Keratinocyte (primary cell): ENCODE results near the gene ERBB4. TPM values are rescaled to one million over a fixed set of nuclear protein-coding genes. Genes with fewer than 3 reads are reported as not detected.

Source experiments
- DNase-seq: peaks from one replicate; pipeline ENCODE4 v3.0.0-alpha.2; 2011; ENCODE audit warnings: low read depth, missing footprints, low spot score
- FAIRE-seq: peaks from 2 replicates; lab custom pipeline; 2011; peaks lifted over from hg19 to GRCh38; lab: Jason Lieb, UNC
- H2AFZ ChIP-seq: 2 replicates; pipeline ENCODE4 v1.6.0; 2012; ENCODE audit warnings: low read length, control low read depth, inconsistent platforms; ENCODE audit not compliant: control insufficient read depth
- H3K27ac ChIP-seq: 2 replicates; pipeline ENCODE4 v1.5.1; 2011; ENCODE audit warnings: low read length; ENCODE audit not compliant: control insufficient read depth, insufficient read depth
- H3K27me3 ChIP-seq: 3 replicates; pipeline ENCODE4 v1.6.0; 2011; ENCODE audit warnings: low read length; ENCODE audit not compliant: control insufficient read depth, insufficient read depth; ENCODE audit errors: extremely low read depth
- H3K36me3 ChIP-seq, 2 experiments: 2 replicates in 1 of 2; 3 replicates in 1 of 2; pipeline ENCODE4 v1.5.1; 2011; ENCODE audit warnings: low read length in 2 of 2, mild to moderate bottlenecking in 1 of 2; ENCODE audit not compliant: control insufficient read depth in 2 of 2, insufficient read depth in 2 of 2; ENCODE audit errors: extremely low read depth in 1 of 2
- H3K4me1 ChIP-seq: 3 replicates; pipeline ENCODE4 v1.5.1; 2011; ENCODE audit warnings: low read length; ENCODE audit not compliant: control insufficient read depth, insufficient read depth; ENCODE audit errors: extremely low read depth
- H3K4me2 ChIP-seq: 3 replicates; pipeline ENCODE4 v1.6.0; 2011; ENCODE audit warnings: low read depth, low read length; ENCODE audit not compliant: control insufficient read depth, insufficient read depth; ENCODE audit errors: extremely low read depth
- H3K4me3 ChIP-seq, 3 experiments: fragments of 200-600 bp in 1 of 3; sonication (generic) in 1 of 3; 2 replicates in 2 of 3; 3 replicates in 1 of 3; pipeline ENCODE4 v1.5.1; 2011 to 2016; ENCODE audit warnings: low read length in 3 of 3, mild to moderate bottlenecking in 3 of 3, control low read depth in 2 of 3, inconsistent platforms in 1 of 3, low read depth in 1 of 3, mixed read lengths in 1 of 3, mixed run types in 1 of 3, moderate library complexity in 1 of 3; ENCODE audit not compliant: control insufficient read depth in 2 of 3, insufficient read depth in 2 of 3; ENCODE audit errors: extremely low read depth in 1 of 3
- H3K79me2 ChIP-seq: 2 replicates; pipeline ENCODE4 v1.6.0; 2012; ENCODE audit warnings: low read length; ENCODE audit not compliant: control insufficient read depth, insufficient read depth
- H3K9ac ChIP-seq: 3 replicates; pipeline ENCODE4 v1.6.0; 2011; ENCODE audit warnings: low read length; ENCODE audit not compliant: control insufficient read depth, insufficient read depth; ENCODE audit errors: extremely low read depth
- H3K9me1 ChIP-seq: 3 replicates; pipeline ENCODE4 v1.6.0; 2011; ENCODE audit warnings: low read length; ENCODE audit not compliant: control insufficient read depth, insufficient read depth; ENCODE audit errors: extremely low read depth
- H3K9me3 ChIP-seq: 2 replicates; pipeline ENCODE4 v1.5.1; 2012; ENCODE audit warnings: low read depth, low read length; ENCODE audit not compliant: control insufficient read depth
- H4K20me1 ChIP-seq: 3 replicates; pipeline ENCODE4 v1.6.0; 2011; ENCODE audit warnings: low read length; ENCODE audit not compliant: control insufficient read depth, insufficient read depth; ENCODE audit errors: extremely low read depth
- EZH2 ChIP-seq: IDR thresholded peaks from one replicate; pipeline ENCODE4 v1.6.1; 2012; ENCODE audit warnings: inconsistent platforms, mild to moderate bottlenecking, low read length, moderate library complexity
- dilution Hi-C: fragments of 300-500 bp; cut with MboI; formaldehyde crosslinking; loops from one replicate; pipeline ENCODE4 v1.7.0; 2020; ENCODE audit warnings: low sequenced_read_pairs; ENCODE audit not compliant: extremely low pct_ligation_motif_present
- polyA plus RNA-seq, 5 experiments: library from polyadenylated mRNA; depleted of rRNA in 3 of 5; stranded (reverse) in 3 of 5; stranded (forward) in 1 of 5; unstranded in 1 of 5; fragments of >200 nt; gene quantifications; 1 replicate in 1 of 5; 2 replicates in 3 of 5; 3 replicates in 1 of 5; pipeline versions ENCODE4 v1.2.1 to v1.2.3, GENCODE V29; 2011 to 2012; ENCODE audit warnings: missing spikeins in 2 of 5, low read depth in 1 of 5, low replicate concordance in 1 of 5
- TF ChIP-seq, protein P1 (sequence below), 3 experiments: IDR thresholded peaks in 1 of 3; conservative IDR thresholded peaks in 1 of 3; optimal IDR thresholded peaks in 1 of 3; 2 replicates in 2 of 3; 3 replicates in 1 of 3; pipeline versions ENCODE3 to v1.5.1; 2011; ENCODE audit warnings: low read length in 3 of 3, mild to moderate bottlenecking in 3 of 3, moderate library complexity in 2 of 3, control low read depth in 1 of 3, inconsistent platforms in 1 of 3; ENCODE audit not compliant: insufficient read depth in 2 of 3; ENCODE audit errors: extremely low read depth in 1 of 3

The ERBB4 gene
- polyA plus RNA-seq, 1 donor (not counting 4 experiments of a cell fraction or from before 2014, with no cell fraction given) = 0.01 TPM

DNA sequence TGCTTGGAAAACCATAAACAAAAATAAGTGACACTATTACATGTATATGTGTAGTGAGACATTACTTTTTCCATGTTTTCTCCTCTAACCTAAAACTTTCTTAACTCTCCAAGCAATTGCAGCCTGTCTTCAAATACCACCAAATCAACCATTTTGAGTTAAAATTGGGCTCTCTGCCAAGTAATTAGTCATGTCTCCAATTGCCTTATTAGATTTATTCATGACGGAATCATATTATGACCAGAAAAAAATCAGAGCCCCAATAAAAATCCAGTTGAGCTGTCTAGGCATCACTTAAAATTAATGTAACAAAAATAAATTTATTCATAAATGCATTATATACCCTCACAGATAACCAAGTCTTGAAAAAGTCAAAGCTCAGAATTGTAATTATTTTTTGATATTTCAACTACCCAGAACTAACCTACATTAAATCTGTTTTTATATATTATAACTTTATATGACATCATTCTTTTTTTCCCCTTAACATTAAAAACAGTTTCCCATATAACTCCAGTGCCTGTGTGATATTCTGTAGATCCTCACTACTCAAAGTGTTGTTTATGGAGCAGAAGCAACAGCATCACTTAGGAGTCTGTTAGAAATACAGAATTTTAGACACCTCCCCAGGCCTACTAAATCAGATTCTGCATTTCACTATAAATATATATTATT, 157.0 kb downstream of the ERBB4 start:
- Histone ChIP-seq H3K36me3 (no peaks in the 10 kb centered on the region), H3K79me2 (no peaks in the 10 kb centered on the region), H3K9me3 (no peaks in the 10 kb centered on the region), H3K9me1 (no peaks in the 10 kb centered on the region), H3K4me1 (peaks cover 13% of the 10 kb centered on the region), H3K4me2 (no peak overlapping the region), H2AFZ (no peak overlapping the region), H3K4me3 (no peak overlapping the region), H3K27ac (no peak overlapping the region), H4K20me1 (no peaks in the 10 kb centered on the region), H3K9ac (no peak overlapping the region), H3K27me3 (no peaks in the 10 kb centered on the region)
- FAIRE-seq (no peak), DNase-seq (no peak)
- no peak for TF ChIP-seq EZH2
- TF ChIP-seq, protein P1, sequence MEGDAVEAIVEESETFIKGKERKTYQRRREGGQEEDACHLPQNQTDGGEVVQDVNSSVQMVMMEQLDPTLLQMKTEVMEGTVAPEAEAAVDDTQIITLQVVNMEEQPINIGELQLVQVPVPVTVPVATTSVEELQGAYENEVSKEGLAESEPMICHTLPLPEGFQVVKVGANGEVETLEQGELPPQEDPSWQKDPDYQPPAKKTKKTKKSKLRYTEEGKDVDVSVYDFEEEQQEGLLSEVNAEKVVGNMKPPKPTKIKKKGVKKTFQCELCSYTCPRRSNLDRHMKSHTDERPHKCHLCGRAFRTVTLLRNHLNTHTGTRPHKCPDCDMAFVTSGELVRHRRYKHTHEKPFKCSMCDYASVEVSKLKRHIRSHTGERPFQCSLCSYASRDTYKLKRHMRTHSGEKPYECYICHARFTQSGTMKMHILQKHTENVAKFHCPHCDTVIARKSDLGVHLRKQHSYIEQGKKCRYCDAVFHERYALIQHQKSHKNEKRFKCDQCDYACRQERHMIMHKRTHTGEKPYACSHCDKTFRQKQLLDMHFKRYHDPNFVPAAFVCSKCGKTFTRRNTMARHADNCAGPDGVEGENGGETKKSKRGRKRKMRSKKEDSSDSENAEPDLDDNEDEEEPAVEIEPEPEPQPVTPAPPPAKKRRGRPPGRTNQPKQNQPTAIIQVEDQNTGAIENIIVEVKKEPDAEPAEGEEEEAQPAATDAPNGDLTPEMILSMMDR (optimal IDR thresholded peaks at IDR 0.05 in 1 of 3, IDR thresholded peaks at IDR 0.05 in 1 of 3, conservative IDR thresholded peaks at IDR 0.05 in 1 of 3; ENCODE audit: extremely low read depth in 1 of 3, insufficient read depth in 2 of 3, low read length in 3 of 3) = no peak
- dilution Hi-C loops = no loop called here

- TF ChIP-seq, protein P1 (optimal IDR thresholded peaks at IDR 0.05 in 1 of 3, IDR thresholded peaks at IDR 0.05 in 1 of 3, conservative IDR thresholded peaks at IDR 0.05 in 1 of 3; ENCODE audit: extremely low read depth in 1 of 3, insufficient read depth in 2 of 3, low read length in 3 of 3) = no peak
- TF ChIP-seq EZH2 = no peak
- dilution Hi-C loops = no loop called here
- H3K9ac ChIP-seq = no peak overlapping the region
- no peak overlapping the region for H2AFZ ChIP-seq
- no peak overlapping the region for H3K4me2 ChIP-seq
- H4K20me1 ChIP-seq = no peaks in the 10 kb centered on the region
- FAIRE-seq (no peak), DNase-seq (no peak)
- H3K9me3 ChIP-seq = no peaks in the 10 kb centered on the region
- H3K27ac ChIP-seq = no peak overlapping the region
- H3K79me2 ChIP-seq = no peaks in the 10 kb centered on the region
- H3K4me3 ChIP-seq = no peak overlapping the region
- no peaks in the 10 kb centered on the region for H3K36me3 ChIP-seq
- no peaks in the 10 kb centered on the region for H3K4me1 ChIP-seq
- H3K27me3 ChIP-seq = no peaks in the 10 kb centered on the region
- no peaks in the 10 kb centered on the region for H3K9me1 ChIP-seq
Observed at GRCh38 chr2:212379103-212379502, 159.5 kb downstream of the ERBB4 start.
